SK-N-MC (cell line): ENCODE data around the gene NUDT21.

Experiments used
- EZH2 ChIP-seq: fragments of 200-600 bp; sonication (generic); IDR thresholded peaks from one replicate; pipeline ENCODE4 v1.6.1; 2017; ENCODE audit warnings: antibody characterized with exemption
- POLR2AphosphoS5 ChIP-seq: IDR thresholded peaks from 2 replicates; pipeline ENCODE4 v1.6.1; 2012; ENCODE audit warnings: mild to moderate bottlenecking, low read depth, low read length, borderline replicate concordance

- TF ChIP-seq EZH2: no peak
- TF ChIP-seq POLR2AphosphoS5: no peak
Observed at GRCh38 chr16:56421976-56422669, 29.0 kb downstream of the NUDT21 start.
